Smooth muscle cell (in vitro differentiated cells): Measurements from ENCODE around the gene C12orf43. TPM values are rescaled to one million over a fixed set of nuclear protein-coding genes. Genes with fewer than 3 reads are reported as not detected.
A peak's percentile ranks its signal among the peaks of the same experiment; 100 is the strongest.

ENCODE experiments used
- DNase-seq: peaks from one replicate; lab custom pipeline; 2025; ENCODE audit not compliant: unreplicated experiment; lab: John Stamatoyannopoulos, UW
- H2AFZ ChIP-seq: fragments of 200-600 bp; sonication (generic); 2 replicates; pipeline ENCODE4 v1.6.0; 2016; ENCODE audit warnings: antibody characterized with exemption, low read depth, mild to moderate bottlenecking
- H3F3A ChIP-seq: fragments of 200-600 bp; sonication (generic); 2 replicates; pipeline ENCODE4 v1.6.0; 2017; ENCODE audit warnings: antibody characterized with exemption, low read depth
- H3K27ac ChIP-seq: fragments of 200-600 bp; sonication (generic); 2 replicates; pipeline ENCODE4 v1.5.1; 2016; ENCODE audit warnings: low read depth, mild to moderate bottlenecking
- H3K27me3 ChIP-seq: fragments of 200-600 bp; sonication (generic); 2 replicates; pipeline ENCODE4 v1.6.1; 2016; ENCODE audit warnings: low read depth, mild to moderate bottlenecking
- H3K36me3 ChIP-seq: fragments of 200-600 bp; sonication (generic); 2 replicates; pipeline ENCODE4 v1.5.1; 2016; ENCODE audit warnings: low read depth
- H3K4me1 ChIP-seq: fragments of 200-600 bp; sonication (generic); 2 replicates; pipeline ENCODE4 v1.5.1; 2016; ENCODE audit warnings: low read depth
- H3K4me2 ChIP-seq: fragments of 200-600 bp; sonication (generic); 2 replicates; pipeline ENCODE4 v1.6.0; 2016; ENCODE audit warnings: mild to moderate bottlenecking
- H3K4me3 ChIP-seq: fragments of 200-600 bp; sonication (generic); 2 replicates; pipeline ENCODE4 v1.5.1; 2016; ENCODE audit warnings: mild to moderate bottlenecking
- H3K79me2 ChIP-seq: fragments of 200-600 bp; sonication (generic); 2 replicates; pipeline ENCODE4 v1.6.0; 2016; ENCODE audit warnings: low read depth, mild to moderate bottlenecking
- H3K9ac ChIP-seq: fragments of 200-600 bp; sonication (generic); 2 replicates; pipeline ENCODE4 v1.6.0; 2016; ENCODE audit warnings: low read depth
- H3K9me3 ChIP-seq: fragments of 200-600 bp; sonication (generic); replicated peaks from 2 replicates; pipeline ENCODE4 v1.5.1; 2016; ENCODE audit warnings: low read depth
- H4K20me1 ChIP-seq: fragments of 200-600 bp; sonication (generic); 2 replicates; pipeline ENCODE4 v1.6.0; 2016; ENCODE audit warnings: low read depth
- CTCF ChIP-seq: fragments of 200-600 bp; sonication (generic); IDR thresholded peaks from 2 replicates; pipeline ENCODE4 v1.5.1; 2017; ENCODE audit warnings: borderline replicate concordance, mild to moderate bottlenecking, antibody characterized with exemption; ENCODE audit not compliant: insufficient read depth, poor library complexity, severe bottlenecking
- WGBS: methylation state at CpG from one replicate; pipeline ENCODE4 v1.1.7; 2016; ENCODE audit warnings: low lambda C conversion rate; 5-methylcytosine and 5-hydroxymethylcytosine counted together
- polyA plus RNA-seq: library from polyadenylated mRNA; unstranded; fragments of >200 nt; fragmentation: Nextera tagmentation; extraction: Ambion mirVana; gene quantifications from 2 replicates; pipeline ENCODE4 v1.2.1, GENCODE V29; 2016
- total RNA-seq: library from RNA; depleted of rRNA; stranded (reverse); fragments of >200 nt; gene quantifications from 2 replicates; pipeline ENCODE4 v1.2.3, GENCODE V29; 2014

Gene C12orf43
- total and polyA plus RNA-seq, 2 experiments from 2014 or later = 9.4 to 14.1 TPM

GRCh38 chr12:120979862-120980696, 36.2 kb downstream of the C12orf43 start:
- Histone ChIP-seq H3K9me3 (no peaks in the 10 kb centered on the region), H3K27me3 (no peaks in the 10 kb centered on the region), H3K4me1 (no peaks in the 10 kb centered on the region), H3K9ac (no peak overlapping the region), H3K4me3 (peak overlapping the region; percentile 45), H3K27ac (no peak overlapping the region), H3K36me3 (no peaks in the 10 kb centered on the region), H3F3A (no peaks in the 10 kb centered on the region), H3K4me2 (no peak overlapping the region), H3K79me2 (no peaks in the 10 kb centered on the region), H2AFZ (no peak overlapping the region), H4K20me1 (no peaks in the 10 kb centered on the region)
- 85% methylated on average over 8 of the region's 11 CpGs for WGBS
- no peak for TF ChIP-seq CTCF
- DNase-seq = no peak

GRCh38 chr12:120979220-120979861, 36.9 kb downstream of the C12orf43 start:
- DNase-seq = no peak
- TF ChIP-seq CTCF = no peak
- peak overlapping the region; percentile 45 for H3K4me3 ChIP-seq

GRCh38 chr12:120978296-120979219, 37.7 kb downstream of the C12orf43 start, which contains the start of gene HNF1A:
Gene HNF1A, plus strand, starts transcription at chr12:120978543. Its CDS starts 226 bp downstream, at chr12:120978769.
- peak within 1 kb of the TSS; percentile 45 for H3K4me3 ChIP-seq
- H3K27ac ChIP-seq = no peak within 1 kb of the TSS
- 94% methylated on average over 39 of the region's 40 CpGs for WGBS
- H3K9ac ChIP-seq = no peak within 1 kb of the TSS
- H3K4me2 ChIP-seq = no peak within 1 kb of the TSS
- no peaks in the 10 kb centered on the region for H3K36me3 ChIP-seq
- no peaks in the 10 kb centered on the region for H3K79me2 ChIP-seq
- H4K20me1 ChIP-seq = no peaks in the 10 kb centered on the region
- no peaks in the 10 kb centered on the region for H3K9me3 ChIP-seq
- TF ChIP-seq CTCF = no peak
- H3K4me1 ChIP-seq = no peaks in the 10 kb centered on the region
- H3F3A ChIP-seq = no peaks in the 10 kb centered on the region
- no peaks in the 10 kb centered on the region for H3K27me3 ChIP-seq
- H2AFZ ChIP-seq = no peak within 1 kb of the TSS
- DNase-seq = no peak

More at GRCh38 chr12:120979220-120979861, 36.9 kb downstream of the C12orf43 start:
- no peak overlapping the region for H2AFZ ChIP-seq
- H3K27me3 ChIP-seq = no peaks in the 10 kb centered on the region
- H3K9me3 ChIP-seq = no peaks in the 10 kb centered on the region
- H3K27ac ChIP-seq = no peak overlapping the region
- H3K79me2 ChIP-seq = no peaks in the 10 kb centered on the region
- 92% methylated on average over 10 of the region's 10 CpGs for WGBS
- H3F3A ChIP-seq = no peaks in the 10 kb centered on the region
- no peak overlapping the region for H3K9ac ChIP-seq
- H3K4me1 ChIP-seq = no peaks in the 10 kb centered on the region
- no peaks in the 10 kb centered on the region for H3K36me3 ChIP-seq
- no peak overlapping the region for H3K4me2 ChIP-seq
- no peaks in the 10 kb centered on the region for H4K20me1 ChIP-seq
